Cardiac septum (tissue), 1 donor: Measurements from ENCODE around the gene STK24. TPM values are rescaled to one million over a fixed set of nuclear protein-coding genes. Genes with fewer than 3 reads are reported as not detected.

ENCODE experiments used
- DNase-seq: peaks from one replicate; pipeline ENCODE4 v3.0.0-alpha.2; 2020; ENCODE audit warnings: low spot score
- intact Hi-C: fragments of 100-400 bp; cut with DNase I; formaldehyde crosslinking; loops from one replicate; pipeline ENCODE4 v1.14.0; 2022
- total RNA-seq: library from RNA; stranded (reverse); fragmentation: NEBNext Ultra II Directional; extraction: Animal tissue kit (Norgen Biotek cat#: 25700); gene quantifications from one replicate; pipeline ENCODE4 v1.2.1, GENCODE V29; 2021
- donor health status: DM: no; HTN: no; CAD: no.

Gene STK24
- total RNA-seq, 1 donor from 2014 or later = 63.5 TPM

DNA sequence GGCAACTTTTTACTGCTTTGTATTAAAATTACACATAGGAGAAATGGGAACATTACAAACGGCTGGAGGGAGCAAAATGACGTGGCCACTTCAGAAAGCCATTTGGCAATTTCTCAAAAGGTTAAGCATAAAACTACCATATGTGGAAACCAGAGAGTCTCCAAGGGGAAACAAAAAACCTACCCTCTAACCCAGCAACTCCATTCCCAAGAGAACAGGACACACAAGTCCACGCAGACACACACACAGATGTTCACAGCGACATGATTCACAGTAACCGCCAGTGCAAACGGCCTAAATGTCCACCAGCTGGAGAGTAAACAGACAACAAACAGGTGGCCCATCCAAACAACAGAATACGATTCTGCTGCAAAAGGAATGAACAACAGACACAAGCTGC, 37.2 kb downstream of the STK24 start:
- intact Hi-C loops = no loop called here
- no peak for DNase-seq

DNA sequence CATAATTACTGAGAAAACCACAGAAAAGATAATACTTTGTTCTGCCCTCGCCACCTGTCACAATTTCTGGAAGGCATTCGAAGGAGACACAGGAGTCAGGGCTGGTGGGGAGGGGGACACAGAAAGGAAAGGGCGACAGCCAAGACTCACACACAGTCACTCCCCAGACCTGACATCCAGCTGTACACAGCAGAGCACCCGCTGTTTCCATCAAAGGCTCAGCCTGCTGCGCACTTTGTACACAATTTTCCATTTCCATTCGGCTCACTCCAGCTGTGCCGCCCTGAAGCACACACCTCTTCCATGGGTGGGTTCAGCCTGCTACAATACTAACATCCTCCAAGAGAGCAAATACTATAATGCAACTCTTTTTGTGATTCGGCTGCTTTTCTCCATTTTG, 38.0 kb downstream of the STK24 start:
- intact Hi-C loops = no loop called here
- DNase-seq = no peak

DNA sequence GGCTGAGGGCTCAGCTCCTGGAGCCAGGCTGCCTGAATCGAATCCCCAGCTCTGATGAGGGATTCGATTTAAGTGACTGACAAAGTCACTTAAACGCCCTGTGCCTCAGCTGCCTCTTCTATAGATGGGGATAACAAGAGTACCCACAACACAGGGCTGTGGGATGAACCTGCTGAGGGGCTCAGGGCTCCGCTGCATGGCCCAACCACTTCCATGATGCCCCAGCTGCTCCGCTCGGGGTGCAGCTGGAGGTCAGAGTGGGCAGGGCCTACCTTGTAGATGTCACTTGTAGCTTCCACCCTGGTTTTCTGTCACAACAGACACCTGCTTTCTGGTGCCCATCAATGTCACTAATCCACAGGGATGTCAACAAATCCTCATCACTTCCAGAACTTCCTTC, 39.2 kb downstream of the STK24 start:
- intact Hi-C loops = no loop called here
- DNase-seq = no peak

DNA sequence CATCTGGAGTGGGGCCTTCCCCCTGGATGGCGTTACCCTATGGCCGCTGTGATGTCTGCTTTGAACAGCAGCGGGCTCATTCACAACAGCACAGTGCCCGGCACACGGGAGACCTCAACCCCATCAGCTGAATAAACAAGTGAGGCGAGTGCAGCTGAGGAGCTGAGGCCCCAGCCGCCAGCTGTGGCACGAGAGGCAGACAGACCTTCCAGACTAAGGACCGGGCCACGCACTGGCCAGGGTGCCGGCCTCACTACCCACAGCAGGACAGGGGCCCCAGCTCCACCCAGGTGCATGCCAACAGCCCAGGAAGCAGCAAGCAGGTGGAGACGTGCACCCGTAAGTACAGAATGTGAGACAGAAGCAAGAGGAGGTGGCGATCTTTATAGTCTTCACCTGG, 39.6 kb downstream of the STK24 start:
- intact Hi-C loops = no loop called here
- DNase-seq = no peak

DNA sequence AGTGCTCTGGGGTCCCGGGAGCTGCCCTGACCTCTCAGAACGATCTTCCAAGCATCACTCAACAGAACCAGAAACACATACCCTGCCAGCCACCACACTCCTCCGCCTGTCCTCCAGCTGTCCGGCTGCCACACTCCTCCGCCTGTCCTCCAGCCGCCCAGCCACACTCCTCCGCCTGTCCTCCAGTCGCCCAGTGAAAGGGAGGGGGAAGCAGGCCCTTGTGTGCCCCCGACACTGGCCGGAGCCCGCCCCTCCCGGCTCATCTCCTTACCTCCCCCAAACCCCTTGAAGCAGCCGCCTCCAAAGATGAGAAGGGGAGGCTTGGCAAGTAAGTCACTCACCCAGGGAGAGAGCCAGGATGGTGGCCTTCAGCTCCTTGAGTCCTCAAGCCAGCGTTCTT, 40.2 kb downstream of the STK24 start:
- no peak for DNase-seq
- intact Hi-C loops = no loop called here

DNA sequence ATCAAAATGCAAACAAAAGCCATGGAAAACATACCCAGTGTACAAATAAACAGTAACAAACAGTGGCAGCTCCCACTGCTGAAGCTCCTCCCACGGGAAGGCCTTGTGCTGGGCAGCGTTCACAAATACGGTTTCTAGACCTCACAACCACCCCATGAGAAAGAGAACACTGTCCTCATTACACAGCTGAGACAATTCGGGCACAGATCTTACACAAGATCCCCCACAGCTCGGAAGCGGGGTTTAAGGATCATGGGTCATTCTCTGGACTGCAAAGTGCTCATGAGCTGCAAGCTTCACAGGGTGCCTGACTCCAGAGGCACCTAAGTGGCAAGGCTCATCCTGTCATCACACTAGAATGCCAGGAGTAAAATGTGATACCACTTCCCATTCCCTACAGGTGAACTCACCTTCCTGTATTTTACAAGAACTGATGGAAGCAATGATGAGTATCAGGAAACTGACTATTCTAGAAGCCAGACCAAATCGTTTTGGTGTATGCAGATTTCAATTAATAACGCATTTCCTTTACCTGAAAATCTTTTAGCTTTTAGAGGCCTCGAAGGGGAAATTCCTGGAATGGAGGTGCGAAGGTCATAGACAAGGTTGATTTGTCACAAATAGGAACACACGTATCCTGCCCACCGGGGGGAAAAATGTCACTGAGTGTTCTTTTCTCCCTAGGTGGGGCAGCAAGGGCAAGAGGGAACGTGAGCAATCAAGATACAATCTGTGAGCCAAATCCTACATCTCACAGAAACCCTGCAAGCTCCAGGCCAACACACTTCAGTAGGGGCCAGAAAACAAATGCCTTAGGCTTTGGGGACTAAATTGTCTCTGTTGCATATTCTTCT, 41.2 kb downstream of the STK24 start:
- no peak for DNase-seq
- intact Hi-C loops = no loop called here

DNA sequence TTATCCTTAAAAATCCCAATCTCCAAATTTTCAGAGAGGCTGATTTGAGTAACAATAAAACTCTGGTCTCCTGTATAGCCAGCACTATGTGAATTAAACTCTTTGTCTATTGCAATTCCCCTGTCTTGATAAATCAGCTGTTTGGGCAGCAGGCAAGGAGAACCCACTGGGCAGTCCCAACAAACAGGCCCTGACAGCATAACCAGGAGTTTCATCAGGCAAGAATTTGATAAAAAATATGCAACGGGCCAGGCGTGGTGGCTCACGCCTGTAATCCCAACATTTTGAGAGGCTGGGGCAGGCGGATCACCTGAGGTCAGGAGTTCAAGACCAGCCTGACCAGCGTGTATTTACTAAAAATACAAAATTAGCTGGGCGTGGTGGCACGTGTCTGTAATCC, 42.1 kb downstream of the STK24 start:
- intact Hi-C loops = no loop called here
- DNase-seq = no peak

DNA sequence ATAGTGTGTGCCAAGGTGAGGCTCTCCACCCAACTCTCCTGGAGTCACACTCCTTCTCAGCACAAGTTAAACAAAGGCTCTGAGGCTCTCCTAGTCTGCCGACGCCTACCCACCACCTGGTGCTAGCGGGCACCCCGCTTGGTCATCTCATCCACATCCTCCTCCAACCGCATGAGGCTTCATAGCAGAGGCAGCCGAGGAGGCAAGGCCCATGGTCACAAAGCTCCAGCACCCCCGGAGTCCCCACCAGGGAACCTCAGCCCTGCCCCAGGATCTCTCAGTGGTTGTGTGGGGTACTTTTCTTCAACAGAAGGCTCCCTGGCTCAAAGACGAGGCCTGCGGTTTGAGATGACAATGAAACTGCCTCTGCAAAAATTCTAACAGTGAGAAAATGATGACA, 43.0 kb downstream of the STK24 start:
- no peak for DNase-seq
- intact Hi-C loops = no loop called here

DNA sequence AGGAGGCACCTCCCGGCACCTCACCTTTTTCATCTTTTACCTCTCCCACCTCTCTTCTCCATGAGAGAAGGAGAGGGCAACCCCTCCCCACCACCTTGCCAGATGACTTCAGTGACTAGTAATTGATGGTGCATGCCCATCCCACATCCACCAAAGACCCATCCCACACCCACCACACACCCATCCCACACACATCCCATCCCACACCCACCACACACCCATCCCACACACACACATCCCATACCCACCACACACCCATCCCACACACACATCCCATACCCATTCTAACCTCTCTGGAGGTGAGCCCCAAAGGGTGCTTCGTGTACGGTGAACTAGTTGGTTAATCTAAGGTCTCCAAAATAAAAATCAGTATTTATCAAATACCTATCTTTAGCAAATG, 44.7 kb downstream of the STK24 start:
- intact Hi-C loops = no loop called here
- DNase-seq = no peak

DNA sequence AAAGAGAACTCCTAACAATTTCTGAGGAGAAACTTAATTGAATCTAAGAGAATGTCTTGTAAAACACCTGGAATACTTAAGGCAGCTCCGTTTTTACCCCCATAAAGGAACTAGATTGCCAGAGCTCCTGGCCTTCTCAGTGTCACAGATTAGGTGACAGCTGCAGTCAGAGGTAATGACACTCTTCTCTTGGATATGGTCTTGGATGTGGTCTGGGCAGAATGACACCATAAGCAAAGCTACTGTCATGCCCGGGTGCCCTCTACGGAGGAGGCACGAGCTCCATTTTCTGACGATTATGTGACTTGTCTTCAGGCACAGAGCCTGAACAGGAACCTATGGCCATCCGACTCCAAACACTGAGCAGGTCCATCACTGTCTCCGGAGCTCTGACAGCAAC, 46.7 kb downstream of the STK24 start:
- DNase-seq = no peak
- intact Hi-C loops = no loop called here

DNA sequence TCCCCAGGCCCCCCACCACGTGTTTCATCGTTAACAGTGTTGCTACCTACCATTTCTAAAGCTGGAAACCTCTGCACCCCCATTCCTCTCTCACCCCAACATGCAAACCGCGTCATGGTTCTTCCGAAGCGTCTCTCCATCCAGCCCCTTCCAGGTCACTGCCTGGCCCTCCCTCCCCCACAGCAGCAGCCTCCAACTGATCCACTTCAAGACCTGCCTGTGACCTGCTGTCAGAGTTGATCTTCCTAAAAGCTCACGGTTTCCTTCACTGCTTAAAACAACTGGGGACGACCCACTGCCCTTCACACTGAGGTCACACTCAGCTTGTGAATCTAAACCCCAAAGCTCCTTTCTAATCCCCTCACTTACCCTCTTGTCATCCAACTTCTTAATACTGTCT, 47.7 kb downstream of the STK24 start:
- intact Hi-C loops = no loop called here
- no peak for DNase-seq

DNA sequence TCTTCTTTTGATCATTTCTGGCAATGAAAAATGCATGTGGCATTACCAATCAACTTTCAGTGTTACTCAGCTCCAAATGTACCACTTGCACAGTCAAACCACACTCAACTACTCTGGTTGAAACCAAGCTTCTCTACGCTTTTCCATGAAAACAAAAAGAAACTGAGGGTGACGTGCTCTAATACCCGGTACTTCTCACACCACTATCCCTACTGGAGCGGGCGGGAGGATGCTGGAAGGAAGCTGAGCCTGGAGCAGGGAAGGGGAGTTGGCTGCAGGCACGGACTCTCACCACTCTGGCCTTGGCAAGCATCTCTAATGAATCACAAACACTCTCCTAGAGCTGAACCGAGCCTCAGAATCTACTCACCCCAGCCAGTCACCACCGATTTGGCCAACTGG, 48.2 kb downstream of the STK24 start:
- no peak for DNase-seq
- intact Hi-C loops = no loop called here

DNA sequence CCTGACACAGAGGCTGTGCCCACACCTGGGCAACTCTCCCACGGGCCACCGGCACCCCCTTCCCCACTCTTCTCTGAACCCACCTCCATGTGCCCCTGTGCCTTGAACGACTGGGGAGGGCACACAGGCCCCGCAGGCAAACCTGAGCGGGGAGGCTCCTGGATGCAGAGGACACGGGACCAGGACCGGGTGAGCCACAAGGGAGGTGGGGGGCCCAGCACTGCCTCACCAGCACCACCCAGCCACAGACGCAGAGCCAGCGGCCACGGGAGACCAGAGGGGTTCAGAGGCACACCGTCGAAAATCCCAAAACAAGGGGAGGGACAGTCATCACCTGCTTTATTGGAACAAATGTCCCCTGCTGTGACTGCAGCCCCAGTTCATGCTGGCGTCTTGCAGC, 49.4 kb downstream of the STK24 start:
- intact Hi-C loops = no loop called here
- no peak for DNase-seq

DNA sequence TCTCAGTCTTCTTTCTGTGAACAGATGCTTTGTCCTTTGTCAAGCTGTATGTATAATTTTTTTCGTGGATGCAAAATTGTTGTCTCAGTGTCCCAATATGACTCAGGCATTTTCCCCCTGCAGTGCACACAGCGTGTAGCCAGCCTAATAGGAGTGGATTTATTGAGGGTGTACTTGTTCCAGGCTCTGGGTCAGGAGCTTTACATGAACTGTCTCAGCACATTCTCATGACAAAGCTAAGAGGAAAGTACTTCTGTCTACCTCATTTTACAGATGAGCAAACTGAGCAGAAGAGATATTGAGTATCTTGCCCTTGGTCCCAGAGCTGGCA, 50.8 kb downstream of the STK24 start:
- DNase-seq = no peak
- intact Hi-C loops = no loop called here

DNA sequence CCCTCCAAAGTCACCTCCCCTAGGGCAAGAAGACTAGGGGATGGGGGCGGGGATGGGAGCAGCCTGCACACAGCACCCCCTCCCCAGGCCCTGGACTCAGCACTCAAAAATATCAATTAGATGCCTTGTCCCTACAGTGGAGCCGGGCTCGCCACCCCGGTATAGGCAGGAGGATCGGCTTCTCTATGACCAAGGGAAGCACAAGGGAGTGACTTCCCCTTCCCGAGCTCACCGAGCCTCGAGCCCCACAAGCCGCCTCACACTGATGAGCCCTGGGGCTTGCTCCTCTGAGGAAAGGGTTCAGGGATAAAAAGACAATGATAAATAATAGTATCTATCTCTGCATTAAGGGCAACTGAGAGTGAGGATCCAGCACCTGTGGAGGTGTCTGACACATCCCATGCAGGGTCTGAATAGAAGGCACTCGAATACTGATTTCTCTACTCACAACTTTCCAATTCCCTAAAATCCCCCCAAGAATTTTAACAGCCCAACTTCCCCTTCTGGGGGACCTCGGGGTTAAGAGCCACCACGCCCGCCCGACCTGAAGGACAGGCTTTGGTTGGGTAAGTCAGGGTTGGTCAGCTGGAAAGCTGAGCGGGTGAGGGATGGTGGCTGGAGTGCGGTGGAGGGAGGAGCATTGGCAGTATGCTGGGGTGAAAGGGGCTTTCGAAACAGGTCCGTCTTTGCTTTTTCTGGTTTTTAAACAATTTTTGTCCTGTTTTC, 51.3 kb downstream of the STK24 start:
- intact Hi-C loops = no loop called here

DNA sequence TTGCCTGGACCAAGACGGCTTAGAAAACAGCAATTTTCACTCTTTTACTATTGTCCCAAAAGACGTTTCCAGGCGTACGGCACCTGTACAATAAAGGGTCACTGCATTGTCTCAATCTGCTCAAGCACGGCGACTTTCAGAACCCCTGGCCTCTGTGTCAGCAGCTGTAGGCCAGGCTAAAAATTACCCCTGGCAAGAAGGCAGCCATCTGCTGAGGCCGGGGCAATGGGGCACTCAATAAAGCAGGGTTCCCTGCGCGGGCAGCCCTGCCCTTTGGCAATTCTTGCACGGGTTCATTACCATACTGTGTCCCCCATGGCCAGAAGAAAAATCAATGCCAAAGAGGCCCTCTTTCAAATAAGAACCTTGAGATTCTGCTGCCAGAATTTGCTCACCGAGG, 52.1 kb downstream of the STK24 start:
- DNase-seq = no peak
- intact Hi-C loops = no loop called here

More for the DNA sequence above, 51.3 kb downstream of the STK24 start:
- no peak for DNase-seq

DNA sequence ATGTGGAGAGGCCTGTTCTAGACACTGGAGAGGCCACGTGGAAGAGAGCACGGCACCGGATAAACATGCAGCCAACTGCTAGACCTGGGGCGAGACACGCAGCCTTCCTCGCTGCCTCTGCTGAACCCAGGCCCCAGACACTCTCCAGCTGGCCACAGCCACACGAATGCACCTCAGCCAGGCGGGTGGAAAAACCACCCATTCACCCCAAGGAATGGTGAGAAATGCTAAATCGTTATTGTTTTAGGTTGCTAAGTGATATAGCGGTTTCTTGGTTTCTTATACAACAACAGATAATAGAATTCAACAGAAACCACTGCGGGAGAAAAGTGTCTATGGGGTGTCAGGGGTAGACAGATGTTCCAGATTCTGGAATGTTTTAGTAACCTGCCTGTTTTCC, 52.5 kb downstream of the STK24 start:
- intact Hi-C loops = no loop called here
- DNase-seq = no peak

DNA sequence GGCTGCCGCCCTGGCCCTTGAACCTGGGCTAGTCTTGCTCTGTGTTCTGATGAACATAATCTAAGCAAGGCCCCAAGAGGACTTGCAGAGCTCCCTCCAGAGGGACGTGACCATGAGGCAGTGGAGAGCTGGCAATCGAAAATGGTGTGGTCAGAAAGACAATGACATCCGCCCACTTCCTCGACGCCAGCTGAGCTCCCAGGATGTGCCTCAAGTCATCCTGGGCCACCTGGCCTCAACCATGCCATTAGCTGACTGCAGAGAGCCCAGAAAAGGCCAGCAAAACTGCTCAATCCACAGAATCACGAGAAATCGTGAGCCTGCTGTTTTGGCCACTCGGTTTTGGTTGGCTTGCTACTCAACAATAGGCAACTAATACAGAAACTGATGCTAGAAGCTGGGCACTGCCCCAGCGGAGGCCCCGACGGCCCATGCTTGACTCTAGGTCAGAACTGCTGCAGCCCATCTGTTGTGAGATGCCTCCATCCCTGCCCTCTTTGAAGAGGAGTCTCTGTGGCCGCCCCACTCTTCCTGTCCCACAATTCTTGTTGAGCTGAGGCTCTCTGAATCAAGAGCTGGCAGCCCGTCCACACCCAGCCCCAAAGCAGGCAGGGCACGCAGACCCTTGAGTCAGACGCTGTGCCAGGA, 53.3 kb downstream of the STK24 start:
- intact Hi-C loops = no loop called here
- no peak for DNase-seq

DNA sequence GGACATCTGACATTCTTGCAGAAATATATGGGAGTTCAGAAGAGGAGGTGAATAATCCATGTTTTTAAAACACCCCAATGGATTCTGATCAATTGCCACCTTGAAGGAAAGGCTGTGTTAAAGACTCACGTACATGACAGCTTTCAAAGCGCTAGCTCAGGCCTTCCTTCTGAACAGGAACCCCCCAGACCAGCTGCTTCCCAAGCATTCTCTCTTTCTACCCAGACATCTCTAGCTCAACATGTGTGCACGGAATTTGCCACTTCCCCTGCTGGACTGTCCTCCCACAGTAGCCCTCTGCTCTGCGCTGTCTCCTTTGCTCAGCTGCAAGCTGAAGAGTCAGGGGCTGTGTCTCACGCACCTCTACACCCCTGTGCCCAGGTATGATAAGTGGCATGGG, 54.5 kb downstream of the STK24 start:
- intact Hi-C loops = no loop called here
- DNase-seq = no peak

DNA sequence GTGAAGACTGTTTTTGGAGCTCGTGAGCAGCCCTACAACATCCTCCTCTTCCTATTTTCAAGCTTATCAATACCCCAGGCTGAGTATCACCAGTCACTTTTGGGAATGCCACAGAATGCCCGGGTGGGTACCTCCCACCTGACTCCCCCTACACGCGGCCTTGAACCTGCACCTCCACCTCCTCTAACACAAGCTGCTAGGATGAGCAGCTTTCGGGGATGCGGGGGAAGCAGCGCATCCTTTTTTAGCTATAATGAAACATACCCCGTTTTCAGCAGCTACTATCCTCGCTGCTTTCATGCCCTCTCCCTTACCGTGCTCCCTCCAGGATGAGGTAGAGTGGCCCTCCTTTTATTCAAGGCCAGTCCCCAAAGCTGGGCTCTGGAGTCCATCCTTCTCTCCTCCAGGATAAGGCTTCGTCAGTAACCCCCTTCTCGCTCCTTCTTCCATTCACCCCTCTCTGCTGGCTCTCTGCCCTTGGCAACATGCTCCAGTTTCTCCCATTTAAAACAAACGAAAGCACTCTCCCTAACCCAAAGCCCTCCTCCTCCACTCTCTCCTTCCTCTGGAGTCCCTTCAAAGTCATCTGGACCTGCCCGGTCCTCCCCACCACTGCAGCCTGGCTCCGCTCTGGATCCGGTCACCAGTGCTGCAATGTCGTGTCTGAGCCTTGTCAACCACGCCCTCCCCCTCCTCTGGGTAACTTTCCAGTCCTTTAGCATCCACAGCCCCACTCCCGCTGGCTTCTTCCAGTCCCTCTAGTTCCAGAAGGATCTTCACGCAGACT, 55.3 kb downstream of the STK24 start:
- no peak for DNase-seq

More for the DNA sequence above, 55.3 kb downstream of the STK24 start:
- intact Hi-C loops = no loop called here
